Transverse colon (tissue), 4 donors: ENCODE results near the gene RFX2. TPM values are rescaled to one million over a fixed set of nuclear protein-coding genes. Genes with fewer than 3 reads are reported as not detected.

Experiments used
- DNase-seq: peaks from one replicate; pipeline ENCODE4 v3.0.0-alpha.2; 2019
- H3K27ac ChIP-seq, 4 donors: fragments of 200-600 bp; sonication (generic); 2 replicates each; pipeline ENCODE4 v1.5.1; 2016 to 2018; ENCODE audit warnings: inconsistent platforms in 4 of 4
- H3K27me3 ChIP-seq: fragments of 200-600 bp; sonication (generic); 2 replicates; pipeline ENCODE4 v1.5.1; 2017; ENCODE audit warnings: inconsistent platforms
- H3K36me3 ChIP-seq, 4 donors: fragments of 200-600 bp; sonication (generic); 2 replicates each; pipeline ENCODE4 v1.5.1; 2017 to 2019; ENCODE audit warnings: inconsistent platforms in 4 of 4
- H3K4me1 ChIP-seq, 4 donors: fragments of 200-600 bp; sonication (generic); 2 replicates each; pipeline ENCODE4 v1.5.1; 2017 to 2020; ENCODE audit warnings: inconsistent platforms in 4 of 4
- H3K4me3 ChIP-seq, 4 donors: fragments of 200-600 bp; sonication (generic); 1 replicate in 1 of 4; 2 replicates in 3 of 4; pipeline versions ENCODE4 v1.5.1 to v1.6.1; 2017 to 2019; ENCODE audit warnings: inconsistent platforms in 4 of 4
- H3K9me3 ChIP-seq, 2 donors: fragments of 200-600 bp; sonication (generic); 2 replicates each; pipeline ENCODE4 v1.5.1; 2017 to 2019; ENCODE audit warnings: inconsistent platforms in 2 of 2
- CTCF ChIP-seq, 5 experiments: fragments of 200-600 bp in 3 of 5; fragments of 450-650 bp in 2 of 5; sonication (generic) in 3 of 5; IDR thresholded peaks; 1 replicate in 2 of 5; 2 replicates in 3 of 5; pipeline ENCODE4 v1.5.1; 2016 to 2017; ENCODE audit warnings: antibody characterized with exemption in 5 of 5, inconsistent platforms in 3 of 5, mild to moderate bottlenecking in 2 of 5, moderate library complexity in 1 of 5
- EP300 ChIP-seq: sonication (generic); formaldehyde crosslinking; IDR thresholded peaks from one replicate; pipeline ENCODE4 v1.6.1; 2017; ENCODE audit warnings: antibody characterized with exemption, low read depth
- POLR2A ChIP-seq: fragments of 450-650 bp; IDR thresholded peaks from one replicate; pipeline ENCODE4 v1.6.1; 2016; ENCODE audit warnings: antibody characterized with exemption, mild to moderate bottlenecking, moderate library complexity
- POLR2AphosphoS5 ChIP-seq, 3 donors: sonication (generic); formaldehyde crosslinking; IDR thresholded peaks; one replicate each; pipeline ENCODE4 v1.6.1; 2016; ENCODE audit warnings: antibody characterized with exemption in 3 of 3
- WGBS, 2 donors: methylation state at CpG; one replicate each; pipeline ENCODE4 v1.1.5; 2018; ENCODE audit warnings: low coverage in 1 of 2; 5-methylcytosine and 5-hydroxymethylcytosine counted together
- in situ Hi-C, 4 donors: fragments of 200-750 bp; cut with MboI; loops; one replicate each; pipeline versions ENCODE4 v1.15.0 to v1.15.1; 2017; ENCODE audit warnings: low sequenced_read_pairs in 3 of 4, low pct_ligation_motif_present in 1 of 4, low pct_unique_long_range_greater_than_20kb in 1 of 4
- intact Hi-C: fragments of 100-400 bp; cut with DNase I; formaldehyde crosslinking; loops from one replicate; pipeline ENCODE4 v1.15.1; 2023; ENCODE audit warnings: low total_unique reads
- total RNA-seq, 4 donors: library from RNA; depleted of rRNA; stranded (reverse); fragments of >200 nt; gene quantifications; one replicate each; pipeline ENCODE4 v1.1.0, GENCODE V29; 2016

Gene RFX2
- total RNA-seq, 4 donors from 2014 or later = 6.1 to 57.5 (median 11.8) TPM

GRCh38 chr19:6042776-6043726, 67.2 kb downstream of the RFX2 start:
- no peak overlapping the region for H3K27ac ChIP-seq
- in situ Hi-C loops = loop anchor here in 1 of 4 donors (5.0 to 25.0 kb wide), 2 partner anchors 84 to 269 kb away; no protein-coding TSS in a partner anchor
- H3K4me3 ChIP-seq = no peak overlapping the region
- no peaks in the 10 kb centered on the region for H3K36me3 ChIP-seq
- H3K27me3 ChIP-seq = no peaks in the 10 kb centered on the region
- no peaks in the 10 kb centered on the region for H3K9me3 ChIP-seq
- DNase-seq = no peak
- H3K4me1 ChIP-seq = no peaks in the 10 kb centered on the region
- no peak for TF ChIP-seq POLR2AphosphoS5 (IDR thresholded peaks at IDR 0.05)
- TF ChIP-seq EP300 = no peak
- intact Hi-C loops = loop anchor here (10.0 kb wide), 1 partner anchor 252 kb away; no protein-coding TSS in a partner anchor
- WGBS, 2 donors = 80 to 84% methylated on average over 1 to 12 of the region's 12 CpGs

- H3K36me3 ChIP-seq = peaks cover 0 to 1% (median 0%) of the 10 kb centered on the region in 4 donors
- in situ Hi-C loops = loop anchor here in 1 of 4 donors (5.0 to 25.0 kb wide), 2 partner anchors 85 to 270 kb away; no protein-coding TSS in a partner anchor
- no peak for DNase-seq
Measured at GRCh38 chr19:6041991-6042481, 68.3 kb downstream of the RFX2 start.

GRCh38 chr19:6041071-6041470, 69.2 kb downstream of the RFX2 start:
- WGBS, 2 donors = 80 to 94% methylated on average over 1 to 5 of the region's 5 CpGs
- TF ChIP-seq POLR2AphosphoS5 (IDR thresholded peaks at IDR 0.05) (no peak), CTCF (IDR thresholded peaks at IDR 0.05) (no peak), POLR2A (no peak), EP300 (no peak)
- in situ Hi-C loops = loop anchor here in 1 of 4 donors (5.0 to 25.0 kb wide), 2 partner anchors 86 to 271 kb away; no protein-coding TSS in a partner anchor
- intact Hi-C loops = loop anchor here (10.0 kb wide), 1 partner anchor 254 kb away; no protein-coding TSS in a partner anchor
- H3K9me3 ChIP-seq = no peaks in the 10 kb centered on the region
- no peak for DNase-seq
- no peak overlapping the region for H3K27ac ChIP-seq
- no peaks in the 10 kb centered on the region for H3K4me1 ChIP-seq
- peaks cover 0 to 4% (median 0%) of the 10 kb centered on the region in 4 donors for H3K36me3 ChIP-seq
- H3K27me3 ChIP-seq = no peaks in the 10 kb centered on the region
- no peak overlapping the region for H3K4me3 ChIP-seq

More at GRCh38 chr19:6041991-6042481, 68.3 kb downstream of the RFX2 start:
- no peaks in the 10 kb centered on the region for H3K9me3 ChIP-seq
- WGBS, 2 donors = 89 to 100% methylated on average over 3 to 27 of the region's 27 CpGs
- intact Hi-C loops = loop anchor here (10.0 kb wide), 1 partner anchor 253 kb away; no protein-coding TSS in a partner anchor
- no peak overlapping the region for H3K4me3 ChIP-seq
- no peaks in the 10 kb centered on the region for H3K4me1 ChIP-seq
- no peak overlapping the region for H3K27ac ChIP-seq
- no peaks in the 10 kb centered on the region for H3K27me3 ChIP-seq
- TF ChIP-seq CTCF (IDR thresholded peaks at IDR 0.05) (no peak), POLR2A (no peak), POLR2AphosphoS5 (IDR thresholded peaks at IDR 0.05) (no peak), EP300 (no peak)

GRCh38 chr19:6039566-6040225, 70.6 kb downstream of the RFX2 start:
- Histone ChIP-seq H3K4me1 (no peaks in the 10 kb centered on the region), H3K36me3 (peaks cover 0 to 4% (median 0%) of the 10 kb centered on the region in 4 donors), H3K27me3 (no peaks in the 10 kb centered on the region), H3K27ac (no peak overlapping the region), H3K9me3 (no peaks in the 10 kb centered on the region), H3K4me3 (no peak overlapping the region)
- intact Hi-C loops (loop anchor here (10.0 kb wide), 1 partner anchor 255 kb away; no protein-coding TSS in a partner anchor), in situ Hi-C loops (loop anchor here in 1 of 4 donors (5.0 to 25.0 kb wide), 2 partner anchors 88 to 273 kb away; no protein-coding TSS in a partner anchor)
- TF ChIP-seq POLR2A = no peak
- TF ChIP-seq EP300 = no peak
- no peak for TF ChIP-seq POLR2AphosphoS5 (IDR thresholded peaks at IDR 0.05)
- no peak for TF ChIP-seq CTCF (IDR thresholded peaks at IDR 0.05)
- 83 to 100% methylated on average over 3 to 31 of the region's 31 CpGs for WGBS, 2 donors
- DNase-seq = no peak
